Measurements from ENCODE around the gene TAS2R41.

DNA sequence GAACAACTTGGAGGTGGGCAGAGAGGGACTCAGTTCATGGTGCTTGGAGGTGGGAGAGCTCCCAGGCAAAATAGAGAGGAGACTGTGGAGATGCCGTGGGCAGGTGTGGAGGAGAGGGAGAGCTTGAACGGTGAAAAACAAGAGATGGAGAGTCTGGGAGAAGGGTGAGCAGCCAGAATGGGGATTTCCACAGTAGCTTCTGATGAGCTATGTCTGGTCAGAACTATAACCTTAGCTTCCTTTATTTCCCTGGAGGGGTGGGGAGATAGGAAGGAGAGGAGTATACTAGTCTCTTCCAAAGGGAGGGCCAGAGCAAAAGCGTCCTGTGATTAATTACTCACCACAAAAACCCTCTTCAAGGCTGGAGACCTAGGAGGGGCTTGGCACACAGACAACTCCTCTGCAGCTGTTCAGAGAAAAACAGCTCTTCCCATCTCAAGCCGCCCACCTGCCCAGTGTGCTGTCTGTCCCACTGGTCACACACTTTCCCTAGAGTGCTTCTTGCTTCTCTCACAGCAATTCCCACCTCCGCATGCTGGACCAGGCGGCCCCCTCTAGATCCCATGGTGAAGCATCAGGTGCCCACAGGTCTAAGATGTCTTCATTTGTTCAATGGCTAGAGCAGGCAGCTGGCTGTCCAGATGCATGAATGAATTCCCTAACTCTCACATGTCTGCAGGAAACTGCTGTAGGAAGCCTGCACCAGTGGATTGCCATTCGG is 41.9 kb downstream of the TAS2R41 start:
- TF ChIP-seq, protein P1, sequence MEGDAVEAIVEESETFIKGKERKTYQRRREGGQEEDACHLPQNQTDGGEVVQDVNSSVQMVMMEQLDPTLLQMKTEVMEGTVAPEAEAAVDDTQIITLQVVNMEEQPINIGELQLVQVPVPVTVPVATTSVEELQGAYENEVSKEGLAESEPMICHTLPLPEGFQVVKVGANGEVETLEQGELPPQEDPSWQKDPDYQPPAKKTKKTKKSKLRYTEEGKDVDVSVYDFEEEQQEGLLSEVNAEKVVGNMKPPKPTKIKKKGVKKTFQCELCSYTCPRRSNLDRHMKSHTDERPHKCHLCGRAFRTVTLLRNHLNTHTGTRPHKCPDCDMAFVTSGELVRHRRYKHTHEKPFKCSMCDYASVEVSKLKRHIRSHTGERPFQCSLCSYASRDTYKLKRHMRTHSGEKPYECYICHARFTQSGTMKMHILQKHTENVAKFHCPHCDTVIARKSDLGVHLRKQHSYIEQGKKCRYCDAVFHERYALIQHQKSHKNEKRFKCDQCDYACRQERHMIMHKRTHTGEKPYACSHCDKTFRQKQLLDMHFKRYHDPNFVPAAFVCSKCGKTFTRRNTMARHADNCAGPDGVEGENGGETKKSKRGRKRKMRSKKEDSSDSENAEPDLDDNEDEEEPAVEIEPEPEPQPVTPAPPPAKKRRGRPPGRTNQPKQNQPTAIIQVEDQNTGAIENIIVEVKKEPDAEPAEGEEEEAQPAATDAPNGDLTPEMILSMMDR (IDR thresholded peaks at IDR 0.05): no peak
- TF ChIP-seq EP300 (IDR thresholded peaks at IDR 0.05): no peak
